Left colon (tissue), 2 donors: ENCODE measurements around the gene MUC5AC. TPM values are rescaled to one million over a fixed set of nuclear protein-coding genes. Genes with fewer than 3 reads are reported as not detected.
A peak's percentile ranks its signal among the peaks of the same experiment; 100 is the strongest.

ENCODE experiments used
- ATAC-seq: fragments of 200-7000 bp; cut with Tn5 transposase; one replicate; pipeline ENCODE4 v1.9.1; 2020; ENCODE audit warnings: mild to moderate bottlenecking, moderate library complexity
- DNase-seq, 2 donors: peaks; one replicate each; pipeline ENCODE4 v3.0.0-alpha.2; 2020
- intact Hi-C, 2 donors: fragments of 100-400 bp; cut with DNase I in 1 of 2; cut with micrococcal nuclease in 1 of 2; formaldehyde crosslinking; loops; one replicate each; pipeline versions ENCODE4 v1.11.2 to v1.14.0; 2022; cut with DNase I, micrococcal nuclease
- total RNA-seq, 2 donors: library from RNA; stranded (reverse); fragmentation: NEBNext Ultra II Directional; extraction: Animal tissue kit (Norgen Biotek cat#: 25700); gene quantifications; one replicate each; pipeline ENCODE4 v1.2.1, GENCODE V29; 2021
- donor health status: DM: no; HTN: no; CAD: no.
- donor health status: DM: yes; HTN: yes; CAD: no.

Gene MUC5AC
- total RNA-seq, 2 donors from 2014 or later: 0.03 to 0.09 TPM

GRCh38 chr11:1199751-1200610, 42.2 kb downstream of the MUC5AC start:
- ATAC-seq (peak; percentile 31), DNase-seq (peak; percentile 26 to 30)
- intact Hi-C loops: loop anchor here (5.0 to 10.0 kb wide), 2 partner anchors 315 to 317 kb away; no protein-coding TSS in a partner anchor

- DNase-seq (peak in 1 of 2 donors; percentile 25), ATAC-seq (peak; percentile 20)
- intact Hi-C loops: loop anchor here (5.0 to 10.0 kb wide), 2 partner anchors 314 to 317 kb away; no protein-coding TSS in a partner anchor
Measured at GRCh38 chr11:1200611-1201191, 42.9 kb downstream of the MUC5AC start.

- intact Hi-C loops: loop anchor here (5.0 to 10.0 kb wide), 2 partner anchors 313 to 316 kb away; no protein-coding TSS in a partner anchor
- ATAC-seq (no peak), DNase-seq (no peak)
Measured at GRCh38 chr11:1201395-1202153, 43.8 kb downstream of the MUC5AC start.

- no peak for ATAC-seq
- intact Hi-C loops: loop anchor here (5.0 to 10.0 kb wide), 2 partner anchors 313 to 315 kb away; no protein-coding TSS in a partner anchor
Measured at GRCh38 chr11:1202154-1202775, 44.5 kb downstream of the MUC5AC start.

GRCh38 chr11:1202776-1203504, 45.2 kb downstream of the MUC5AC start:
- peak; percentile 43 to 76 for DNase-seq
- intact Hi-C loops: loop anchor here (5.0 to 10.0 kb wide), 2 partner anchors 312 to 314 kb away; no protein-coding TSS in a partner anchor
- ATAC-seq: peak; percentile 73

More at GRCh38 chr11:1202154-1202775, 44.5 kb downstream of the MUC5AC start:
- peak in 1 of 2 donors; percentile 23 for DNase-seq

GRCh38 chr11:1203505-1204271, 45.9 kb downstream of the MUC5AC start:
- DNase-seq: peak; percentile 42 to 46
- intact Hi-C loops: loop anchor here (5.0 to 10.0 kb wide), 2 partner anchors 311 to 314 kb away; no protein-coding TSS in a partner anchor

GRCh38 chr11:1204381-1205101, 46.8 kb downstream of the MUC5AC start:
- DNase-seq (no peak), ATAC-seq (no peak)
- intact Hi-C loops: loop anchor here (5.0 to 10.0 kb wide), 2 partner anchors 310 to 313 kb away; no protein-coding TSS in a partner anchor

More at GRCh38 chr11:1203505-1204271, 45.9 kb downstream of the MUC5AC start:
- peak; percentile 41 for ATAC-seq

GRCh38 chr11:1205121-1205986, 47.6 kb downstream of the MUC5AC start:
- no peak for ATAC-seq
- peak in 1 of 2 donors; percentile 22 for DNase-seq
- intact Hi-C loops: loop anchor here in 1 of 2 donors (10.0 kb wide), 1 partner anchor 309 kb away; no protein-coding TSS in a partner anchor

- intact Hi-C loops: loop anchor here in 1 of 2 donors (10.0 kb wide), 1 partner anchor 309 kb away; no protein-coding TSS in a partner anchor
- no peak for DNase-seq
Measured at GRCh38 chr11:1205987-1206331, 48.2 kb downstream of the MUC5AC start.

GRCh38 chr11:1206391-1207271, 48.9 kb downstream of the MUC5AC start:
- no peak for ATAC-seq
- DNase-seq: no peak
- intact Hi-C loops: loop anchor here in 1 of 2 donors (10.0 kb wide), 1 partner anchor 308 kb away; no protein-coding TSS in a partner anchor

More at GRCh38 chr11:1205987-1206331, 48.2 kb downstream of the MUC5AC start:
- ATAC-seq: no peak

GRCh38 chr11:1207401-1208143, 49.8 kb downstream of the MUC5AC start:
- intact Hi-C loops: loop anchor here in 1 of 2 donors (10.0 kb wide), 1 partner anchor 307 kb away; no protein-coding TSS in a partner anchor
- ATAC-seq (no peak), DNase-seq (peak; percentile 7 to 22)

- intact Hi-C loops: loop anchor here in 1 of 2 donors (10.0 kb wide), 1 partner anchor 307 kb away; no protein-coding TSS in a partner anchor
- no peak for ATAC-seq
- DNase-seq: no peak
Measured at GRCh38 chr11:1208144-1208393, 50.3 kb downstream of the MUC5AC start.

- no peak for ATAC-seq
- intact Hi-C loops: loop anchor here in 1 of 2 donors (10.0 kb wide), 1 partner anchor 306 kb away; no protein-coding TSS in a partner anchor
- no peak for DNase-seq
Measured at GRCh38 chr11:1208394-1209261, 50.9 kb downstream of the MUC5AC start.
